T-helper 2 cell treated with Interferon-gamma antibody and Interleukin-4, amounts not matched to agents 100 ng/mL and 5 ng/mL, for 36 hours (primary cell): ENCODE results near the gene BIN1. TPM values are rescaled to one million over a fixed set of nuclear protein-coding genes. Genes with fewer than 3 reads are reported as not detected.

Experiments
- intact Hi-C: fragments of 100-400 bp; cut with micrococcal nuclease; formaldehyde crosslinking; loops from one replicate; pipeline ENCODE4 v1.15.1; 2023
- total RNA-seq: library from RNA; stranded (reverse); gene quantifications from 2 replicates; pipeline ENCODE4 v1.2.3, GENCODE V29; 2022

BIN1 gene
- total RNA-seq, 1 donor from 2014 or later, result 120 TPM

DNA sequence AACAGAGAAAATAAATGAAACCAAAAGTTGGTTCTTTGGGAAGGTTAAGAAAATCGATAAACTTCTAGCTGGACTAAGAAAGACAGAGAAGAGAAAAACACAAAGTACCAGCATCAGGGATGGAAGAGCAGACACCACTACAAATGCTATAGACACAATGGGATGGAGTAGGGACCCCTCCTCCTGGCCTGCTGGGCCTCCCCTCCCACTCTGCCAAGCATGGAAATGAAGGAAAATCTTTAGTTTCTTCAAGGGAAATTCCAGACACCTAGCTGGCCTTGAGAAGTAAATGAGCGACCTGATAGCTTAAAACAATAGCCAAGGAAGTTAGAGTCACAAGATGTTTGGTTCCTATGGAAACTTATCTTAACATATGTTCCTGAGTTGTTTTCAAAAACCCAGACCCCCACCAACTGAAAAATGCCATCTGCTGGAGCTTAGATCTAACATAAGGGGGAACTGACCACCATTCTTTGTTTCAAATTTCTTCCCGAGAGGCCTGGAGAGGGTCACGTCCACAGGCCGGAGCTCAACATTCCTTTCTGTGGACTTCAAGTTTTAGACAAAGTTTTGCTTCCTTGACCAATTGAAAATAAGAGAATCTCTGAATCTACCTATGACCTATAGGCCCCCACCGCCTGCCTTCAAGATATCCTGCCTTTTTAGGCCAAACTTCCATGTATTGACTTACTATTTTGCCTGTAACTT, 101.9 kb downstream of the BIN1 start:
- intact Hi-C loops, result no loop called here

DNA sequence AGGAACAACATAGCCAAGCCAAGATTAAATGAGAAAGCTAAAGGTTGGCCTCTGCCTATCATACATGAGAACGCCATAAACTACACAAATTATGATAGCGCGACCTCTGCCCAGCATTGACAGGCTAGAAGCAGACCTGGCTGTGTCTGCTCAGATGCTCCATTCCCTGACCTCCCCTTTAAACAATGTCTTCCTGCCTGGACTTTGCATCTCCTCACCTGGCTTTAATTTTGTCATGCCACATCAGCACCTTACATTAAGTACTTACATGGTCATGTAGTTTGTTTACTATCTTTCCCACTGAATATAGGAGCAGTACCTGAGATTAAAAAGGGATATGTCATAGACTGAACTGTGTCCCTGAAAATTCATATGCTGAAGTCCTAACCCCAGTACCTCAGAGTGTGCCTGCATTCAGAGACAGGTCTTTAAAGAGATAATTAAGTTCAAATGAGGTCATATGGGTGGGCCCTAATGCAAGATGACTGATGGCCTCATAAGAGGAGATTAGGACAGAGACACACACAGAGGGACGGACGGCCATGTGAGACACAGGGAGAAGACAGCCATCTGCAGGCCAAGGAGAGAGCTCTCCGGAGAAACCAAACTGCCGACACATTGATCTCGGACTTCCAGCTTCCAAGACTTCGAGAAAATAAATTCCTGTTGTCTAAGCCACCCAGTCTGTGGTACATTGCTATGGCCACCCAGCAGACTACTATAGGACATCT, 103.7 kb downstream of the BIN1 start:
- intact Hi-C loops, result no loop called here

DNA sequence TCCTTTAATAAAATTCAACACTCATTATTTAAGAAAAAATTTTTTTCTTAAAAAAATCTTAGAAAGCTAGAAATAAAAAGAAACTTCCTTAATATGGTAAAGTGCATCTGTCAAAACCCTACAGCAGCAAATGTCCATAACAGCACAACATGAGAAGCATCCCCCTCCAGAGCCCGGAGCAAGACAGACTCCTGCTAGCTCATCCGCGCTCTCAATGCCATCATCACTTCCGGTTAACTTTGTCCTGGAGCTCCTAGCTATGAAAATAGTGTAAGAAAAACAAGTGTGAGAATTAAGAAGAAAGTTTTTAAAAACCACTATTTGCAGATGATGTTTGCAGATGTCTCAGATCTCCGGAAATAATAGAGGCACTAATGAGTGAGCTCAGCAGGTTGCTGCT, 105.2 kb downstream of the BIN1 start:
- intact Hi-C loops, result no loop called here

DNA sequence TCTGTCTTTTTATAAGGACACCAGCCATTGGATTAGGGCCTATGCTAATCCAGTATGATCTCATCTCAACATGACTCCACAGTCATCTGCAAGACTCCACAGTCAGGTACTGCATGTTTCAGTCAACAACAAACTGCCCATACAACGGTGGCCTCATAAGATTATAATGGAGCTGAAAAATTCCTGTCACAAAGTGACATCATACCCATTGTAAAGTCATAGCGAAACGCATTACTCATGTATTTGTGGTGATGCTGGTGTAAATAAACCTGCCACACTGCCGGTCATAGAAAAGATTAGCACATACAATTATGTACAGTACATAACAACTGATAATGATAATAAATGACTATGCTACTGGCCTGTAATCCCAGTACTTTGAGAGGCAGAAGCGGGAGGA, 106.0 kb downstream of the BIN1 start:
- intact Hi-C loops, result no loop called here

DNA sequence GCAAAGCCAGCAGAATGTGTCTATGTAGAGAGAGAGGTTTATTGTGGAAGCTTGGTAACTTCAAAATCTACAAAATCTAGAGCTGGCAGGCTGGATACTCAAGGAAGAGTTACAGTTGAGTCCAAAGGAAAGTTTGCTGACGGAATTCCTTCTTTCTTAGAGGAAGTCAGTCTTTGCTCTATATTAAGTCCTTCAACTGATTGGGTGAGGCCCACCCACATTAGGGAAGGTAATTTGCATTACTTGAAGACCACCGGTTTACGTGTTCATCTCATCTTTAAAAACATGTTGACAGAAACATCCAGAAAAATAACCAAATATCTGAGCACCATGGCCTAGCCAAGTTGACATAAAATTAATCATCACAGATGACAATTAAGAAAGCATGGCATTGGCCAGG, 106.8 kb downstream of the BIN1 start:
- intact Hi-C loops, result no loop called here

DNA sequence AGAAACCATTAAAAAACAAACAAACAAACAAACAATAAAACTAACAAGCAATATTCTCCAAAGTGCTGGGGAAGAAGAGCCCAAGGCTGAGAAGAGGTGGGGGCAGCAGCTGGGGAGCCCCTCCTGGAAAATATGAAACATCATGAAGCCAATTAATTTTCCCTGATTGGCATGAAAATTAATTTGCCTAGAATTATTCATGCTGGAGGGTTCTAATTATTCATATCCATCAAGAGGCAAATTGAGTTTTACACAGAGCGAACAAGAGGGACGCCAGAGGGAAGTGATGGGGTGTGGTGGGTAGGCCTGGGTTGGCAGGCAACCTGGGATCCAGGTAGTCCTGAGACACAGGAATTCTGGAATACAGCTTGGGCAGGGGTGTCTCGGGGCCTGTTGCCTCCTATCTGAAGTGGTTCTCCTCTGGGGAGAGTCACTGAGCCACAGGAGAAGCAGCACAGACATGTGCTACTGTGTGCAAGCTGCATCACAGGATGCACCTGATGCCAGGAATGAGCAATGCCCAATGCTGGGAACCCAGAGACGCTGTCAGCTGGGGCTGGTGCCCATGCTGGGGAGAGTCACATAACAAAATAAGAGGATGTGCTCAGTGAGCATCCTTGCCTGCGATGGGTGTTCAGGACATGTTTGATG, 107.7 kb downstream of the BIN1 start:
- intact Hi-C loops, result no loop called here

DNA sequence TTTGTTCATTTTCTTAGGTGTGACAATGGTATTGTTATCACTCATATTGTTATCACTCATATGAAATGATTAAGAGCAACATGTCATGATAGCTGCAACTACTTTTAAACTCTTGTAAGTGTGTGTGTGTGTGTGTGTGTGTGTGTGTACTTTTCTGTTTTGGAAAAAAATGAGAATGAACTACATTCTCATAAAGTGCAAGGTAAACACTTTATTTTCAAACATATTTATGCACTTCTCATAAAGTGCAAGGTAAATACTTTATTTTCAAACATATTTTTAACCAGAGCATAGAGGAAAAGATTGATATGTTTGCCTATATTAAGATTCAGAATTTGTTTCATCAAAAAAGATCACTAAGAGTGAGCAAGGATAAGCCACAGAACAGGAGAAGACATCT, 108.5 kb downstream of the BIN1 start:
- intact Hi-C loops, result no loop called here

Other genes starting within 250 kb of the BIN1 start
- gene TEX51, start 208.3 kb downstream of the BIN1 start, total RNA-seq, result not detected in 2 replicates
- gene CYP27C1, start 113.1 kb upstream of the BIN1 start, total RNA-seq, result not detected in 2 replicates
- gene ERCC3, start 187.0 kb upstream of the BIN1 start, total RNA-seq, result 55.7 and 58.6 TPM in 2 replicates